ENCODE measurements around the gene NDUFAF7.

NDUFAF7 gene, protein sequence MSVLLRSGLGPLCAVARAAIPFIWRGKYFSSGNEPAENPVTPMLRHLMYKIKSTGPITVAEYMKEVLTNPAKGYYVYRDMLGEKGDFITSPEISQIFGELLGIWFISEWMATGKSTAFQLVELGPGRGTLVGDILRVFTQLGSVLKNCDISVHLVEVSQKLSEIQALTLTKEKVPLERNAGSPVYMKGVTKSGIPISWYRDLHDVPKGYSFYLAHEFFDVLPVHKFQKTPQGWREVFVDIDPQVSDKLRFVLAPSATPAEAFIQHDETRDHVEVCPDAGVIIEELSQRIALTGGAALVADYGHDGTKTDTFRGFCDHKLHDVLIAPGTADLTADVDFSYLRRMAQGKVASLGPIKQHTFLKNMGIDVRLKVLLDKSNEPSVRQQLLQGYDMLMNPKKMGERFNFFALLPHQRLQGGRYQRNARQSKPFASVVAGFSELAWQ

GRCh38 chr2:37231241-37232130 lies at the start of gene NDUFAF7, which contains the start of gene CEBPZ:
NDUFAF7 (plus strand) TSS chr2:37231658; CDS start chr2:37231706, 48 bp downstream.
CEBPZ (minus strand) TSS chr2:37231596; CDS start chr2:37231567, 29 bp downstream.
- peak within 1 kb of the TSS; percentile 84 for H3K4me2 ChIP-seq (ENCODE audit: low read depth, low read length, poor library complexity, severe bottlenecking)
- peak within 1 kb of the TSS; percentile 87 for H3K9ac ChIP-seq (ENCODE audit: low read depth, low read length, poor library complexity, severe bottlenecking)
- no peaks in the 10 kb centered on the region for H3K9me2 ChIP-seq (replicated peaks; ENCODE audit: low read depth, low read length)
- TF ChIP-seq EZH2phosphoT487 (IDR thresholded peaks at IDR 0.05; ENCODE audit: borderline replicate concordance) = no peak
- TF ChIP-seq, protein P1, sequence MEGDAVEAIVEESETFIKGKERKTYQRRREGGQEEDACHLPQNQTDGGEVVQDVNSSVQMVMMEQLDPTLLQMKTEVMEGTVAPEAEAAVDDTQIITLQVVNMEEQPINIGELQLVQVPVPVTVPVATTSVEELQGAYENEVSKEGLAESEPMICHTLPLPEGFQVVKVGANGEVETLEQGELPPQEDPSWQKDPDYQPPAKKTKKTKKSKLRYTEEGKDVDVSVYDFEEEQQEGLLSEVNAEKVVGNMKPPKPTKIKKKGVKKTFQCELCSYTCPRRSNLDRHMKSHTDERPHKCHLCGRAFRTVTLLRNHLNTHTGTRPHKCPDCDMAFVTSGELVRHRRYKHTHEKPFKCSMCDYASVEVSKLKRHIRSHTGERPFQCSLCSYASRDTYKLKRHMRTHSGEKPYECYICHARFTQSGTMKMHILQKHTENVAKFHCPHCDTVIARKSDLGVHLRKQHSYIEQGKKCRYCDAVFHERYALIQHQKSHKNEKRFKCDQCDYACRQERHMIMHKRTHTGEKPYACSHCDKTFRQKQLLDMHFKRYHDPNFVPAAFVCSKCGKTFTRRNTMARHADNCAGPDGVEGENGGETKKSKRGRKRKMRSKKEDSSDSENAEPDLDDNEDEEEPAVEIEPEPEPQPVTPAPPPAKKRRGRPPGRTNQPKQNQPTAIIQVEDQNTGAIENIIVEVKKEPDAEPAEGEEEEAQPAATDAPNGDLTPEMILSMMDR (conservative IDR thresholded peaks at IDR 0.05; ENCODE audit: low read length) = no peak
- H3K27me3 ChIP-seq (ENCODE audit: insufficient read depth, low read length, poor library complexity, severe bottlenecking) = no peaks in the 10 kb centered on the region
- peaks cover 61% of the 10 kb centered on the region for H3K4me1 ChIP-seq (ENCODE audit: insufficient read depth, low read length, poor library complexity, severe bottlenecking)
- H2AFZ ChIP-seq (ENCODE audit: low read length) = peak within 1 kb of the TSS; percentile 99
- H3K79me2 ChIP-seq (ENCODE audit: insufficient read depth, low read length) = peaks cover 87% of the 10 kb centered on the region
- H3K36me3 ChIP-seq (ENCODE audit: insufficient read depth, low read length) = peaks cover 17% of the 10 kb centered on the region; the same call in 1 of the 2 replicates
- no peaks in the 10 kb centered on the region for H3K9me3 ChIP-seq (ENCODE audit: insufficient read depth, low read depth, low read length)
- H3F3A ChIP-seq (ENCODE audit: low read depth) = no peaks in the 10 kb centered on the region
- H3K4me3 ChIP-seq (ENCODE audit: low read length, poor library complexity, severe bottlenecking) = peak within 1 kb of the TSS; percentile 87
- peaks cover 47% of the 10 kb centered on the region for H4K20me1 ChIP-seq (ENCODE audit: insufficient read depth, low read length, poor library complexity, severe bottlenecking)

DNA sequence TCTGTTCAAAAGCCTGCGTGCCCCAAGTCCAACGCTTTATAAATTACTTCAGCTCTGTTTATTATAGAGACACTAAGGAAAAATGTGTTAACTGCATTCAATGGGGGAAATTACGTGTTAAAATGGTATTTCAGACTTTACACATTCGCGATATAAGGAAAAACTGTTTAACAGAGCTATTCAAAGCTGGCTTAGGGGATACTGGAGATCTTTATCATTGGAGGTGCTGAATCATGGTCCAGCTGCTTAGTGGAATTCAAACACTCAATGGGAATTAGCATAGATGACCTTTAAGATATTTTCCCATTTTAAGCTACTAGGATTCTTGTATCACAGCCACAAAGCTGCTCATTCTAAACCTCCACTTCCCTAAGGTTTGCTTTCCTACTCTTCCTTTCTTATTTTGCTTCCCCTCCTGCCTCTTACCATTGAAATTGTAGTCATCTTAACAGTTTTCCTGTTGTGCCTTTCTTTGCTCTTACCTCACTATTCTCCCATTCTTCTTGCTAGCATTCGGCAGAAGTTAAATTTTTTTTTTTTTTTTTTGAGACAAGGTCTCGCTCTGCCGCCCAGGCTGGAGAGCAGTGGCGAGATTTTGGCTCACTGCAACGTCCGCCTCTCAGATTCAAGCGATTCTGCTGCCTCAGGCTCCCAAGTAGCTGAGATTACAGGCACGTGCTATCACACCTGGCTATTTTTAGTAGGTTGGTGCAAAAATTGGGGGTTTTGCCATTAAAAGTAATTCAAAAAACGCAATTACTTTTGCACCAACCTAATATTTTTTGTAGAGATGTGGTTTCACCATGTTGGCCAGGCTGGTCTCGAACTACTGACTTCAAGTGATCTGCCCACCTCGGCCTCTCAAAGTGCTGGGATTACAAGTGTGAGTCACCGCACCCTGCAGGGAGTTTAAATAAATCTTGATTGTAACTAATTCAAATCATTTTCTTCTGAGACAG lies 49.5 kb upstream of the NDUFAF7 start:
- Histone ChIP-seq H3K79me2 (ENCODE audit: insufficient read depth, low read length) (no peaks in the 10 kb centered on the region), H3F3A (ENCODE audit: low read depth) (no peaks in the 10 kb centered on the region), H3K9me3 (ENCODE audit: insufficient read depth, low read depth, low read length) (no peaks in the 10 kb centered on the region), H3K36me3 (ENCODE audit: insufficient read depth, low read length) (no peaks in the 10 kb centered on the region), H3K4me3 (ENCODE audit: low read length, poor library complexity, severe bottlenecking) (no peak overlapping the region), H3K27me3 (ENCODE audit: insufficient read depth, low read length, poor library complexity, severe bottlenecking) (no peaks in the 10 kb centered on the region), H3K4me2 (ENCODE audit: low read depth, low read length, poor library complexity, severe bottlenecking) (no peak overlapping the region), H4K20me1 (ENCODE audit: insufficient read depth, low read length, poor library complexity, severe bottlenecking) (no peaks in the 10 kb centered on the region), H2AFZ (ENCODE audit: low read length) (no peak overlapping the region), H3K9ac (ENCODE audit: low read depth, low read length, poor library complexity, severe bottlenecking) (no peak overlapping the region), H3K9me2 (replicated peaks; ENCODE audit: low read depth, low read length) (no peaks in the 10 kb centered on the region), H3K4me1 (ENCODE audit: insufficient read depth, low read length, poor library complexity, severe bottlenecking) (no peaks in the 10 kb centered on the region)
- TF ChIP-seq, protein P1 (conservative IDR thresholded peaks at IDR 0.05; ENCODE audit: low read length) = no peak
- TF ChIP-seq EZH2phosphoT487 (IDR thresholded peaks at IDR 0.05; ENCODE audit: borderline replicate concordance) = no peak

- Histone ChIP-seq H4K20me1 (ENCODE audit: insufficient read depth, low read length, poor library complexity, severe bottlenecking) (no peaks in the 10 kb centered on the region), H3K27me3 (ENCODE audit: insufficient read depth, low read length, poor library complexity, severe bottlenecking) (no peaks in the 10 kb centered on the region), H3K4me2 (ENCODE audit: low read depth, low read length, poor library complexity, severe bottlenecking) (no peak within 1 kb of the TSS), H3K9me3 (ENCODE audit: insufficient read depth, low read depth, low read length) (no peaks in the 10 kb centered on the region), H2AFZ (ENCODE audit: low read length) (no peak within 1 kb of the TSS), H3K36me3 (ENCODE audit: insufficient read depth, low read length) (no peaks in the 10 kb centered on the region), H3K79me2 (ENCODE audit: insufficient read depth, low read length) (no peaks in the 10 kb centered on the region), H3K9ac (ENCODE audit: low read depth, low read length, poor library complexity, severe bottlenecking) (no peak within 1 kb of the TSS), H3K4me1 (ENCODE audit: insufficient read depth, low read length, poor library complexity, severe bottlenecking) (peaks cover 3% of the 10 kb centered on the region), H3F3A (ENCODE audit: low read depth) (no peaks in the 10 kb centered on the region), H3K9me2 (replicated peaks; ENCODE audit: low read depth, low read length) (no peaks in the 10 kb centered on the region), H3K4me3 (ENCODE audit: low read length, poor library complexity, severe bottlenecking) (no peak within 1 kb of the TSS)
- TF ChIP-seq EZH2phosphoT487 (IDR thresholded peaks at IDR 0.05; ENCODE audit: borderline replicate concordance) = no peak
These were observed 42.9 kb upstream of the NDUFAF7 start, which contains the start of gene SULT6B1 for GRCh38 chr2:37188570-37188969. SULT6B1 (minus strand) TSS chr2:37188670; CDS start chr2:37188640, 30 bp downstream.
